HepG2 (cell line): ENCODE measurements around the gene SCAI. TPM values are rescaled to one million over a fixed set of nuclear protein-coding genes. Genes with fewer than 3 reads are reported as not detected.

Source experiments
- ATM ChIP-seq: fragments of 450-650 bp; IDR thresholded peaks from 2 replicates; pipeline ENCODE4 v1.7.1; 2017; ENCODE audit warnings: mild to moderate bottlenecking, borderline replicate concordance
- CREM ChIP-seq, 2 experiments: sonication (generic) in 1 of 2; formaldehyde crosslinking in 1 of 2; IDR thresholded peaks; 2 replicates each; pipeline versions ENCODE4 v1.4.0 to v1.6.1; 2016 to 2020; ENCODE audit warnings: antibody characterized with exemption in 1 of 2, mild to moderate bottlenecking in 1 of 2, missing genetic modification reagents in 1 of 2
- HOXA9 ChIP-seq: sonication (generic); formaldehyde crosslinking; IDR thresholded peaks from 2 replicates; pipeline ENCODE4 v1.8.1; 2022; ENCODE audit warnings: missing genetic modification reagents, mild to moderate bottlenecking, moderate library complexity, borderline replicate concordance
- HOXD1 ChIP-seq: sonication (generic); formaldehyde crosslinking; IDR thresholded peaks from 2 replicates; pipeline ENCODE4 v1.5.0; 2020; ENCODE audit warnings: missing genetic modification reagents
- JDP2 ChIP-seq: sonication (generic); formaldehyde crosslinking; IDR thresholded peaks from 2 replicates; pipeline ENCODE4 v1.8.1; 2022; ENCODE audit warnings: missing genetic modification reagents, borderline replicate concordance
- MIER3 ChIP-seq: IDR thresholded peaks from 2 replicates; pipeline ENCODE4 v1.6.1; 2016; ENCODE audit warnings: missing compliant biosample characterization, borderline replicate concordance
- MTA3 ChIP-seq: sonication (generic); formaldehyde crosslinking; IDR thresholded peaks from 2 replicates; pipeline ENCODE4 v1.4.0; 2020; ENCODE audit warnings: missing genetic modification reagents
- RBM22 ChIP-seq: fragments of 200-400 bp; formaldehyde crosslinking; optimal IDR thresholded peaks from 2 replicates; pipeline ENCODE3; 2017; ENCODE audit warnings: mild to moderate bottlenecking, low read length, moderate library complexity
- TARDBP ChIP-seq: sonication (generic); formaldehyde crosslinking; IDR thresholded peaks from 2 replicates; pipeline ENCODE4 v1.8.0; 2022; ENCODE audit warnings: mild to moderate bottlenecking, missing genetic modification reagents
- TCF12 ChIP-seq, 2 experiments: fragments of 450-650 bp in 1 of 2; sonication (generic) in 1 of 2; formaldehyde crosslinking in 1 of 2; IDR thresholded peaks; 2 replicates each; pipeline versions ENCODE4 v1.6.1 to v1.8.0; 2017 to 2022; ENCODE audit warnings: antibody characterized with exemption in 1 of 2, mild to moderate bottlenecking in 1 of 2, missing genetic modification reagents in 1 of 2, moderate library complexity in 1 of 2
- TOE1 ChIP-seq: sonication (generic); formaldehyde crosslinking; IDR thresholded peaks from 2 replicates; pipeline ENCODE4 v1.4.0; 2020; ENCODE audit warnings: mild to moderate bottlenecking, missing genetic modification reagents
- ZNF253 ChIP-seq: sonication (generic); formaldehyde crosslinking; IDR thresholded peaks from 2 replicates; pipeline ENCODE4 v1.8.0; 2022; ENCODE audit warnings: mild to moderate bottlenecking, missing genetic modification reagents, borderline replicate concordance
- ZNF350 ChIP-seq: sonication (generic); formaldehyde crosslinking; IDR thresholded peaks from 2 replicates; pipeline ENCODE4 v1.4.0; 2020; ENCODE audit warnings: mild to moderate bottlenecking, low read depth, missing genetic modification reagents, borderline replicate concordance
- ZNF383 ChIP-seq: sonication (generic); formaldehyde crosslinking; IDR thresholded peaks from 2 replicates; pipeline ENCODE4 v1.4.0; 2020; ENCODE audit warnings: missing genetic modification reagents, mild to moderate bottlenecking, borderline replicate concordance
- ZSCAN9 ChIP-seq: IDR thresholded peaks from 2 replicates; pipeline ENCODE4 v1.6.1; 2016; ENCODE audit warnings: borderline replicate concordance
- polyA plus RNA-seq, 8 experiments: library from polyadenylated mRNA; depleted of rRNA in 3 of 8; stranded (reverse) in 7 of 8; unstranded in 1 of 8; fragments of >200 nt; fragmentation: Illumina TruSeq in 4 of 8; extraction: Trizol in 4 of 8; gene quantifications; 2 replicates each; pipeline versions ENCODE4 v1.2.1 to v1.2.3, GENCODE V29; 2011 to 2016; ENCODE audit warnings: low read depth in 4 of 8, missing spikeins in 1 of 8, mixed read lengths in 1 of 8; ENCODE audit not compliant: insufficient read depth in 1 of 8
- total RNA-seq, 5 experiments: library from RNA; depleted of rRNA; stranded (reverse); fragments of >200 nt; fragmentation: Illumina TruSeq; extraction: Trizol; gene quantifications; 2 replicates each; pipeline ENCODE4 v1.2.3, GENCODE V29; 2016; ENCODE audit warnings: low read depth in 1 of 5
- TF ChIP-seq, protein P1 (sequence below): sonication (generic); formaldehyde crosslinking; IDR thresholded peaks from 2 replicates; pipeline ENCODE4 v1.4.0; 2020; ENCODE audit warnings: missing genetic modification reagents
- TF ChIP-seq, protein P2 (sequence below): IDR thresholded peaks from 2 replicates; pipeline ENCODE4 v1.6.1; 2016; ENCODE audit warnings: low read depth, missing genetic modification reagents, missing compliant biosample characterization
- TF ChIP-seq, protein P3 (sequence below): sonication (generic); formaldehyde crosslinking; conservative IDR thresholded peaks from 2 replicates; pipeline ENCODE4 v1.4.0; 2020; ENCODE audit warnings: missing genetic modification reagents

SCAI gene
- total and polyA plus RNA-seq, 2 of the 13 experiments (the other 11 are each of a cell fraction or from before 2014, with no cell fraction given) = 4.4 to 8.4 TPM

DNA sequence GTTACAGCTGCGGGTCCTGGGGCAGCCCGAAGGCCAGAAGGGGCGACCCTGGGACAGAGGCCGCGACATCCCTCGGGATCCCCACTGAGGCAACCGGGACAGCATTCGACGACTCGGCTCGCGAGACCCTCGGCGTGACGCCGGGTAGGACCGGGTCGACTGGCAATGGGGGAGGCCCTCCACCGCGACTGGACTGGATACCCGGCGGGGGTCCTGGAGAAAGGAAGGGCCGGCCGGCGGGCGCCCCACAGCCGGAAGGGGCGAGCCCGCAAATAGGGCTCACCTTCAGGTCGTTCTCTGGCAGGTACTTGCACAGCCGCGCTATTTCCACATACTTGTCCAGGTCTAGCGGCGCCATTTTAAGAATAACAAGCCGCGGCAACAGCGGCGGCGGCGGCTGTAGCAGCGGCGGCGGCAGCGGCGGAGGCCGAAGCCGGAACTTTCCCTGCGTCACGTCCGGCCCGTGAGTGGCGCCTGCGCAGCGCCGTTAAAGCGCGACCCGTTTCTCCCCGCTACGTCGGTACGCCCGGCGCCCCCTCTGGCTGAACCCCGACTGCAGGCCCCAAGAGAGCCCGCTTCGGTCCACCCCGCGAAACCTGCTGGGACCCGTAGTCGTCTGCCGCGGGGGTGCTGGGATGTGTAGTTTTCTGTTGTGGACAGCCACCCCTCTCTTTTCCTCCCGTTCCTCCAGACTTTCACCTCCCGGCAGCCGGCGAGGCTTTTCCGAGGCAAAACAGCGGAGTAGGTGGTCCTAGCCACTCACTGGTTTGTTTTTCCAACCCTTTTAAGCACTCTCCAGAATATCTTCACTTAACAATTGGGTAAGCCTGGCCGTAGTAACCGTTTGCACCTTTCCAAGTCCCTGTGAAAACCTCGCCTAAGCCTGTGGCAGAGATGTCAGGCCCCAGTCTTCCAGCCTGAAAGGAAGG lies 46.3 kb upstream of the SCAI start, which contains the start of gene PPP6C (continued):
- no peak for TF ChIP-seq TCF12 (IDR thresholded peaks at IDR 0.05)
- TF ChIP-seq TCF12 (CRISPR knock-in tag; IDR thresholded peaks at IDR 0.05) = no peak
- TF ChIP-seq ZSCAN9 (CRISPR knock-in tag) = no peak
- TF ChIP-seq, protein P1, sequence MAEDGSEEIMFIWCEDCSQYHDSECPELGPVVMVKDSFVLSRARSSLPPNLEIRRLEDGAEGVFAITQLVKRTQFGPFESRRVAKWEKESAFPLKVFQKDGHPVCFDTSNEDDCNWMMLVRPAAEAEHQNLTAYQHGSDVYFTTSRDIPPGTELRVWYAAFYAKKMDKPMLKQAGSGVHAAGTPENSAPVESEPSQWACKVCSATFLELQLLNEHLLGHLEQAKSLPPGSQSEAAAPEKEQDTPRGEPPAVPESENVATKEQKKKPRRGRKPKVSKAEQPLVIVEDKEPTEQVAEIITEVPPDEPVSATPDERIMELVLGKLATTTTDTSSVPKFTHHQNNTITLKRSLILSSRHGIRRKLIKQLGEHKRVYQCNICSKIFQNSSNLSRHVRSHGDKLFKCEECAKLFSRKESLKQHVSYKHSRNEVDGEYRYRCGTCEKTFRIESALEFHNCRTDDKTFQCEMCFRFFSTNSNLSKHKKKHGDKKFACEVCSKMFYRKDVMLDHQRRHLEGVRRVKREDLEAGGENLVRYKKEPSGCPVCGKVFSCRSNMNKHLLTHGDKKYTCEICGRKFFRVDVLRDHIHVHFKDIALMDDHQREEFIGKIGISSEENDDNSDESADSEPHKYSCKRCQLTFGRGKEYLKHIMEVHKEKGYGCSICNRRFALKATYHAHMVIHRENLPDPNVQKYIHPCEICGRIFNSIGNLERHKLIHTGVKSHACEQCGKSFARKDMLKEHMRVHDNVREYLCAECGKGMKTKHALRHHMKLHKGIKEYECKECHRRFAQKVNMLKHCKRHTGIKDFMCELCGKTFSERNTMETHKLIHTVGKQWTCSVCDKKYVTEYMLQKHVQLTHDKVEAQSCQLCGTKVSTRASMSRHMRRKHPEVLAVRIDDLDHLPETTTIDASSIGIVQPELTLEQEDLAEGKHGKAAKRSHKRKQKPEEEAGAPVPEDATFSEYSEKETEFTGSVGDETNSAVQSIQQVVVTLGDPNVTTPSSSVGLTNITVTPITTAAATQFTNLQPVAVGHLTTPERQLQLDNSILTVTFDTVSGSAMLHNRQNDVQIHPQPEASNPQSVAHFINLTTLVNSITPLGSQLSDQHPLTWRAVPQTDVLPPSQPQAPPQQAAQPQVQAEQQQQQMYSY (CRISPR knock-in tag) = no peak
- no peak for TF ChIP-seq ZNF383 (CRISPR knock-in tag)
- TF ChIP-seq, protein P2, sequence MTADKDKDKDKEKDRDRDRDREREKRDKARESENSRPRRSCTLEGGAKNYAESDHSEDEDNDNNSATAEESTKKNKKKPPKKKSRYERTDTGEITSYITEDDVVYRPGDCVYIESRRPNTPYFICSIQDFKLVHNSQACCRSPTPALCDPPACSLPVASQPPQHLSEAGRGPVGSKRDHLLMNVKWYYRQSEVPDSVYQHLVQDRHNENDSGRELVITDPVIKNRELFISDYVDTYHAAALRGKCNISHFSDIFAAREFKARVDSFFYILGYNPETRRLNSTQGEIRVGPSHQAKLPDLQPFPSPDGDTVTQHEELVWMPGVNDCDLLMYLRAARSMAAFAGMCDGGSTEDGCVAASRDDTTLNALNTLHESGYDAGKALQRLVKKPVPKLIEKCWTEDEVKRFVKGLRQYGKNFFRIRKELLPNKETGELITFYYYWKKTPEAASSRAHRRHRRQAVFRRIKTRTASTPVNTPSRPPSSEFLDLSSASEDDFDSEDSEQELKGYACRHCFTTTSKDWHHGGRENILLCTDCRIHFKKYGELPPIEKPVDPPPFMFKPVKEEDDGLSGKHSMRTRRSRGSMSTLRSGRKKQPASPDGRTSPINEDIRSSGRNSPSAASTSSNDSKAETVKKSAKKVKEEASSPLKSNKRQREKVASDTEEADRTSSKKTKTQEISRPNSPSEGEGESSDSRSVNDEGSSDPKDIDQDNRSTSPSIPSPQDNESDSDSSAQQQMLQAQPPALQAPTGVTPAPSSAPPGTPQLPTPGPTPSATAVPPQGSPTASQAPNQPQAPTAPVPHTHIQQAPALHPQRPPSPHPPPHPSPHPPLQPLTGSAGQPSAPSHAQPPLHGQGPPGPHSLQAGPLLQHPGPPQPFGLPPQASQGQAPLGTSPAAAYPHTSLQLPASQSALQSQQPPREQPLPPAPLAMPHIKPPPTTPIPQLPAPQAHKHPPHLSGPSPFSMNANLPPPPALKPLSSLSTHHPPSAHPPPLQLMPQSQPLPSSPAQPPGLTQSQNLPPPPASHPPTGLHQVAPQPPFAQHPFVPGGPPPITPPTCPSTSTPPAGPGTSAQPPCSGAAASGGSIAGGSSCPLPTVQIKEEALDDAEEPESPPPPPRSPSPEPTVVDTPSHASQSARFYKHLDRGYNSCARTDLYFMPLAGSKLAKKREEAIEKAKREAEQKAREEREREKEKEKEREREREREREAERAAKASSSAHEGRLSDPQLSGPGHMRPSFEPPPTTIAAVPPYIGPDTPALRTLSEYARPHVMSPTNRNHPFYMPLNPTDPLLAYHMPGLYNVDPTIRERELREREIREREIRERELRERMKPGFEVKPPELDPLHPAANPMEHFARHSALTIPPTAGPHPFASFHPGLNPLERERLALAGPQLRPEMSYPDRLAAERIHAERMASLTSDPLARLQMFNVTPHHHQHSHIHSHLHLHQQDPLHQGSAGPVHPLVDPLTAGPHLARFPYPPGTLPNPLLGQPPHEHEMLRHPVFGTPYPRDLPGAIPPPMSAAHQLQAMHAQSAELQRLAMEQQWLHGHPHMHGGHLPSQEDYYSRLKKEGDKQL (CRISPR knock-in tag) = no peak
- TF ChIP-seq TARDBP (CRISPR knock-in tag) = peak; percentile 91; the same call in 1 of the 2 replicates
- TF ChIP-seq, protein P3, sequence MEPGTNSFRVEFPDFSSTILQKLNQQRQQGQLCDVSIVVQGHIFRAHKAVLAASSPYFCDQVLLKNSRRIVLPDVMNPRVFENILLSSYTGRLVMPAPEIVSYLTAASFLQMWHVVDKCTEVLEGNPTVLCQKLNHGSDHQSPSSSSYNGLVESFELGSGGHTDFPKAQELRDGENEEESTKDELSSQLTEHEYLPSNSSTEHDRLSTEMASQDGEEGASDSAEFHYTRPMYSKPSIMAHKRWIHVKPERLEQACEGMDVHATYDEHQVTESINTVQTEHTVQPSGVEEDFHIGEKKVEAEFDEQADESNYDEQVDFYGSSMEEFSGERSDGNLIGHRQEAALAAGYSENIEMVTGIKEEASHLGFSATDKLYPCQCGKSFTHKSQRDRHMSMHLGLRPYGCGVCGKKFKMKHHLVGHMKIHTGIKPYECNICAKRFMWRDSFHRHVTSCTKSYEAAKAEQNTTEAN (CRISPR knock-in tag) = no peak
- TF ChIP-seq MTA3 (CRISPR knock-in tag) = no peak
- no peak for TF ChIP-seq ATM
- no peak for TF ChIP-seq HOXD1 (CRISPR knock-in tag)
- 0 out of 2 replicates have a peak, but pooled peaks have one; percentile 40 for TF ChIP-seq TOE1 (CRISPR knock-in tag)
- peak; percentile 93 for TF ChIP-seq ZNF350
- no peak for TF ChIP-seq JDP2 (CRISPR knock-in tag)
- peak; percentile 91 for TF ChIP-seq CREM (IDR thresholded peaks at IDR 0.05)
- TF ChIP-seq CREM (CRISPR knock-in tag; IDR thresholded peaks at IDR 0.05) = peak; percentile 55; the same call in 1 of the 2 replicates
- TF ChIP-seq ZNF253 = no peak
- TF ChIP-seq HOXA9 (CRISPR knock-in tag) = no peak
- peak; percentile 96; the same call in 1 of the 2 replicates for TF ChIP-seq MIER3
- no peak for TF ChIP-seq RBM22
